Adrenal gland (tissue), 12 donors: ENCODE measurements around the gene BCL7A. TPM values are rescaled to one million over a fixed set of nuclear protein-coding genes. Genes with fewer than 3 reads are reported as not detected.
"Not testable (repeated sequence)": the region's sequence is repeated elsewhere in the genome, so short reads cannot be mapped to it uniquely, and the experiment has no call there.

ENCODE experiments used
- DNase-seq, 7 donors: peaks; one replicate each; pipeline ENCODE4 v3.0.0-alpha.2; 2019 to 2020
- H3K27ac ChIP-seq, 5 donors: fragments of 200-600 bp; sonication (generic) in 4 of 5; 1 replicate in 3 of 5; 2 replicates in 2 of 5; pipeline versions ENCODE4 v1.5.1 to v1.8.0; 2016 to 2020; ENCODE audit warnings: mild to moderate bottlenecking in 1 of 5
- H3K27me3 ChIP-seq: fragments of 200-600 bp; 2 replicates; pipeline ENCODE4 v1.8.0; 2021
- H3K36me3 ChIP-seq, 2 donors: fragments of 200-600 bp; replicated peaks in 1 of 2; 1 replicate in 1 of 2; 2 replicates in 1 of 2; pipeline versions ENCODE4 v1.5.1 to v1.8.0; 2018 to 2022
- H3K4me1 ChIP-seq, 2 donors: fragments of 200-600 bp; replicated peaks in 1 of 2; 1 replicate in 1 of 2; 2 replicates in 1 of 2; pipeline versions ENCODE4 v1.5.1 to v1.8.0; 2018 to 2021
- H3K4me3 ChIP-seq, 4 donors: fragments of 200-600 bp; sonication (generic) in 3 of 4; one replicate each; pipeline ENCODE4 v1.5.1; 2016 to 2018
- H3K9me3 ChIP-seq, 3 donors: fragments of 200-600 bp; sonication (generic) in 1 of 3; replicated peaks in 1 of 3; 1 replicate in 2 of 3; 2 replicates in 1 of 3; pipeline versions ENCODE4 v1.5.1 to v1.8.0; 2016 to 2021
- CTCF ChIP-seq, 6 experiments: fragments of 450-650 bp in 4 of 6; fragments of 200-600 bp in 2 of 6; sonication (generic) in 1 of 6; IDR thresholded peaks; 1 replicate in 5 of 6; 2 replicates in 1 of 6; pipeline versions ENCODE4 v1.5.1 to v1.8.0; 2016 to 2021; ENCODE audit warnings: antibody characterized with exemption in 6 of 6, mild to moderate bottlenecking in 2 of 6, moderate library complexity in 1 of 6
- POLR2A ChIP-seq, 2 donors: fragments of 450-650 bp; IDR thresholded peaks; one replicate each; pipeline ENCODE4 v1.6.1; 2017; ENCODE audit warnings: antibody characterized with exemption in 2 of 2, mild to moderate bottlenecking in 2 of 2, moderate library complexity in 1 of 2
- WGBS, 4 donors: extraction: QIAGEN DNeasy Blood & Tissue Kit in 2 of 4; methylation state at CpG; one replicate each; pipeline versions ENCODE4 v1.1.5 to v1.1.7; 2013 to 2017; 5-methylcytosine and 5-hydroxymethylcytosine counted together
- intact Hi-C, 2 donors: fragments of 100-400 bp; cut with DNase I; formaldehyde crosslinking; loops; one replicate each; pipeline versions ENCODE4 v1.14.1 to v1.15.0; 2022 to 2023
- polyA plus RNA-seq, 3 donors: library from polyadenylated mRNA; stranded (reverse); fragments of 200-250 nt in 2 of 3; fragments of 350-450 nt in 1 of 3; fragmentation: Illumina TruSeq in 1 of 3; extraction: RNeasy Lipid Tissue Mini Kit (QIAGEN cat#74804) in 1 of 3; gene quantifications; one replicate each; pipeline ENCODE4 v1.2.3, GENCODE V29; 2013 to 2014
- total RNA-seq, 9 donors: library from RNA; depleted of rRNA in 4 of 9; stranded (reverse); fragments of >200 nt in 4 of 9; fragments of 120-200 nt in 1 of 9; fragmentation: NEBNext Ultra II Directional in 1 of 9; extraction: Animal tissue kit (Norgen Biotek cat#: 25700) in 1 of 9; gene quantifications; one replicate each; pipeline versions ENCODE4 v1.1.0 to v1.2.4, GENCODE V29; 2013 to 2023
- donor health status: healthy with polysubstance abuse.
- donor health status: Bipolar disorder and iron deficiency.
- donor health status: DM: yes; HTN: yes; CAD: no.
- donor health status: DM: no; HTN: no; CAD: no.
- donor health status: DM: no; HTN: no; CAD: no.
- donor health status: DM: yes; HTN: yes; CAD: no.

The BCL7A gene
- total and polyA plus RNA-seq, 12 donors: 1.6 to 11.5 (median 5.0) TPM

- Histone ChIP-seq H3K4me3 (no peak overlapping the region), H3K9me3 (no peaks in the 10 kb centered on the region), H3K27me3 (no peaks in the 10 kb centered on the region), H3K27ac (peak overlapping the region in 4 of 5 donors; percentile 72 to 94 (median 86)), H3K36me3 (no peaks in the 10 kb centered on the region), H3K4me1 (peaks cover 54 to 73% of the 10 kb centered on the region in 2 donors)
- peak in 1 of 7 donors; percentile 17 for DNase-seq
- intact Hi-C loops: no loop called here
- TF ChIP-seq POLR2A (IDR thresholded peaks at IDR 0.05) (no peak), CTCF (IDR thresholded peaks at IDR 0.05) (no peak)
- WGBS, 4 donors: 83 to 92% (median 88%) methylated on average over 2 to 6 of the region's 6 CpGs
Measured at GRCh38 chr12:122099280-122099749, 77.6 kb downstream of the BCL7A start.

GRCh38 chr12:122099856-122100255 is 78.2 kb downstream of the BCL7A start:
- no peaks in the 10 kb centered on the region for H3K27me3 ChIP-seq
- 48 to 64% (median 56%) methylated on average over 3 of the region's 3 CpGs for WGBS, 4 donors
- no peak overlapping the region for H3K4me3 ChIP-seq
- DNase-seq: peak in 1 of 7 donors; percentile 6
- intact Hi-C loops: no loop called here
- TF ChIP-seq POLR2A (IDR thresholded peaks at IDR 0.05) (no peak), CTCF (IDR thresholded peaks at IDR 0.05) (no peak)
- no peaks in the 10 kb centered on the region for H3K9me3 ChIP-seq
- peaks cover 54 to 79% of the 10 kb centered on the region in 2 donors for H3K4me1 ChIP-seq
- H3K27ac ChIP-seq: peak overlapping the region in 3 of 5 donors; percentile 80 to 94 (median 93)
- no peaks in the 10 kb centered on the region for H3K36me3 ChIP-seq

GRCh38 chr12:122100568-122100967 is 78.9 kb downstream of the BCL7A start:
- peak overlapping the region in 1 of 5 donors; percentile 93 for H3K27ac ChIP-seq
- TF ChIP-seq POLR2A (IDR thresholded peaks at IDR 0.05): no peak
- TF ChIP-seq CTCF (IDR thresholded peaks at IDR 0.05): no peak
- intact Hi-C loops: no loop called here
- no peak overlapping the region for H3K4me3 ChIP-seq
- no peaks in the 10 kb centered on the region for H3K36me3 ChIP-seq
- no peak for DNase-seq
- H3K4me1 ChIP-seq: peaks cover 54 to 83% of the 10 kb centered on the region in 2 donors
- WGBS, 4 donors: 86 to 92% (median 89%) methylated on average over 1 of the region's 1 CpG
- H3K9me3 ChIP-seq: no peaks in the 10 kb centered on the region
- H3K27me3 ChIP-seq: no peaks in the 10 kb centered on the region

GRCh38 chr12:122102331-122102730 is 80.6 kb downstream of the BCL7A start:
- H3K36me3 ChIP-seq: no peaks in the 10 kb centered on the region
- 89 to 93% (median 91%) methylated on average over 3 of the region's 3 CpGs for WGBS, 4 donors
- intact Hi-C loops: no loop called here
- H3K27ac ChIP-seq: peak overlapping the region in 1 of 5 donors; percentile 28
- H3K4me3 ChIP-seq: no peak overlapping the region
- H3K9me3 ChIP-seq: no peaks in the 10 kb centered on the region
- no peak for TF ChIP-seq POLR2A (IDR thresholded peaks at IDR 0.05)
- DNase-seq: peak in 1 of 7 donors; percentile 13
- H3K4me1 ChIP-seq: peaks cover 46 to 83% of the 10 kb centered on the region in 2 donors
- no peaks in the 10 kb centered on the region for H3K27me3 ChIP-seq

- Histone ChIP-seq H3K27me3 (no peaks in the 10 kb centered on the region), H3K36me3 (no peaks in the 10 kb centered on the region), H3K4me1 (peaks cover 42 to 83% of the 10 kb centered on the region in 2 donors), H3K4me3 (no peak overlapping the region), H3K27ac (peak overlapping the region in 1 of 5 donors; percentile 9), H3K9me3 (no peaks in the 10 kb centered on the region)
- intact Hi-C loops: no loop called here
- no peak for TF ChIP-seq POLR2A (IDR thresholded peaks at IDR 0.05)
- TF ChIP-seq CTCF (IDR thresholded peaks at IDR 0.05): no peak
- WGBS, 4 donors: 31 to 52% (median 33%) methylated on average over 7 of the region's 7 CpGs
- peak in 1 of 7 donors; percentile 28 for DNase-seq
Measured at GRCh38 chr12:122104844-122105243, 83.2 kb downstream of the BCL7A start.

- peak in 1 of 7 donors; percentile 12 for DNase-seq
- 69 to 76% (median 73%) methylated on average over 11 of the region's 11 CpGs for WGBS, 4 donors
- H3K27me3 ChIP-seq, H3K36me3 ChIP-seq, H3K4me3 ChIP-seq, intact Hi-C loops, H3K9me3 ChIP-seq: not testable (repeated sequence)
- peaks cover 35 to 76% of the 10 kb centered on the region in 2 donors for H3K4me1 ChIP-seq
- peak overlapping the region in 1 of 5 donors; percentile 9 for H3K27ac ChIP-seq
Measured at GRCh38 chr12:122105496-122105895, 83.8 kb downstream of the BCL7A start.
